Endothelial cell of umbilical vein (primary cell): ENCODE data around the gene OPCML. TPM values are rescaled to one million over a fixed set of nuclear protein-coding genes. Genes with fewer than 3 reads are reported as not detected.

Experiments
- BruUV-seq: library from RNA; stranded (reverse); fragments of 400-500 nt; replicated peaks from 2 replicates; lab custom pipeline; 2021; lab: Mats Ljungman, UMichigan
- CTCF ChIA-PET: fragments of 300-600, 350-600 bp; sonication (Branson Sonifier 250); formaldehyde crosslinking; loops from one replicate; lab custom pipeline; 2021; ENCODE audit warnings: antibody characterized with exemption, inconsistent platforms; lab: Charles Lee
- POLR2A ChIA-PET: fragments of 300-600, 350-600 bp; sonication (Branson Sonifier 250); formaldehyde crosslinking; loops from one replicate; lab custom pipeline; 2021; ENCODE audit warnings: antibody characterized with exemption, inconsistent platforms; lab: Charles Lee
- DNase-seq: peaks from one replicate; pipeline ENCODE4 v3.0.0-alpha.2; 2011; ENCODE audit warnings: low read depth, low spot score
- FAIRE-seq: peaks from 2 replicates; lab custom pipeline; 2011; peaks lifted over from hg19 to GRCh38; lab: Jason Lieb, UNC
- H2AFZ ChIP-seq: 2 replicates; pipeline ENCODE4 v1.6.0; 2012; ENCODE audit warnings: low read depth, low read length, control low read depth, inconsistent platforms
- H3K27ac ChIP-seq: 2 replicates; pipeline ENCODE4 v1.5.1; 2011; ENCODE audit warnings: low read depth, mild to moderate bottlenecking, control low read depth, low read length, moderate library complexity; ENCODE audit not compliant: insufficient read depth
- H3K27me3 ChIP-seq, 2 experiments: 2 replicates each; pipeline versions ENCODE4 v1.6.0 to v1.6.1; 2011; ENCODE audit warnings: low read length in 2 of 2, mixed read lengths in 1 of 2; ENCODE audit not compliant: control insufficient read depth in 2 of 2, insufficient read depth in 2 of 2
- H3K36me3 ChIP-seq, 2 experiments: 2 replicates in 1 of 2; 3 replicates in 1 of 2; pipeline ENCODE4 v1.5.1; 2011; ENCODE audit warnings: low read length in 2 of 2, mild to moderate bottlenecking in 1 of 2, moderate library complexity in 1 of 2; ENCODE audit not compliant: control insufficient read depth in 2 of 2, insufficient read depth in 2 of 2; ENCODE audit errors: extremely low read depth in 1 of 2
- H3K4me1 ChIP-seq: 3 replicates; pipeline ENCODE4 v1.5.1; 2011; ENCODE audit warnings: mild to moderate bottlenecking, low read length; ENCODE audit not compliant: control insufficient read depth, insufficient read depth; ENCODE audit errors: extremely low read depth
- H3K4me2 ChIP-seq: 2 replicates; pipeline ENCODE4 v1.6.1; 2011; ENCODE audit warnings: low read length, control low read depth, mixed read lengths; ENCODE audit not compliant: insufficient read depth
- H3K4me3 ChIP-seq, 3 experiments: fragments of 200-600 bp in 1 of 3; sonication (generic), shearing (Covaris generic) in 1 of 3; replicated peaks in 1 of 3; 2 replicates each; pipeline ENCODE4 v1.5.1; 2011 to 2016; ENCODE audit warnings: control low read depth in 3 of 3, low read length in 3 of 3, mild to moderate bottlenecking in 2 of 3, inconsistent platforms in 1 of 3, low read depth in 1 of 3, moderate library complexity in 1 of 3; ENCODE audit not compliant: insufficient read depth in 1 of 3
- H3K79me2 ChIP-seq: 2 replicates; pipeline ENCODE4 v1.6.0; 2012; ENCODE audit warnings: low read length, inconsistent platforms; ENCODE audit not compliant: control insufficient read depth, insufficient read depth
- H3K9ac ChIP-seq: replicated peaks from 2 replicates; pipeline ENCODE3; 2011; ENCODE audit warnings: low read length, control low read depth; ENCODE audit not compliant: insufficient read depth; ENCODE audit errors: extremely low read depth
- H3K9me1 ChIP-seq: replicated peaks from 3 replicates; pipeline ENCODE4 v1.6.0; 2011; ENCODE audit warnings: mild to moderate bottlenecking, low read length; ENCODE audit not compliant: control insufficient read depth, insufficient read depth; ENCODE audit errors: extremely low read depth
- H3K9me3 ChIP-seq: replicated peaks from 2 replicates; pipeline ENCODE4 v1.5.1; 2012; ENCODE audit warnings: low read length, inconsistent platforms; ENCODE audit not compliant: control insufficient read depth, insufficient read depth
- H4K20me1 ChIP-seq: replicated peaks from 2 replicates; pipeline ENCODE3; 2011; ENCODE audit warnings: mild to moderate bottlenecking, low read length; ENCODE audit not compliant: control insufficient read depth, insufficient read depth; ENCODE audit errors: extremely low read depth
- EZH2 ChIP-seq: IDR thresholded peaks from 2 replicates; pipeline ENCODE4 v1.6.1; 2012; ENCODE audit warnings: borderline replicate concordance, low read depth, mild to moderate bottlenecking, moderate library complexity, low read length, inconsistent platforms; ENCODE audit not compliant: severe bottlenecking
- FOS ChIP-seq: IDR thresholded peaks from 2 replicates; pipeline ENCODE4 v1.6.1; 2011; ENCODE audit warnings: mild to moderate bottlenecking, low read length, moderate library complexity, borderline replicate concordance; ENCODE audit not compliant: insufficient read depth
- GATA2 ChIP-seq: IDR thresholded peaks from 2 replicates; pipeline ENCODE4 v1.7.0; 2011; ENCODE audit warnings: low read depth, mild to moderate bottlenecking, moderate library complexity, mixed read lengths, low read length; ENCODE audit not compliant: insufficient read length, insufficient read depth
- JUN ChIP-seq: IDR thresholded peaks from 2 replicates; pipeline ENCODE4 v1.6.1; 2011; ENCODE audit warnings: borderline replicate concordance, low read depth; ENCODE audit not compliant: insufficient read length, insufficient read depth
- MYC ChIP-seq: IDR thresholded peaks from one replicate; pipeline ENCODE4 v1.6.1; 2011; ENCODE audit warnings: mild to moderate bottlenecking, low read depth, low read length
- POLR2A ChIP-seq: IDR thresholded peaks from 2 replicates; pipeline ENCODE4 v1.6.1; 2012; ENCODE audit warnings: low read depth, mild to moderate bottlenecking, control low read depth, low read length
- POLR2AphosphoS5 ChIP-seq: IDR thresholded peaks from 2 replicates; pipeline ENCODE4 v1.6.1; 2012; ENCODE audit warnings: low read depth, mild to moderate bottlenecking, control low read depth, low read length, moderate library complexity; ENCODE audit not compliant: insufficient read depth
- dilution Hi-C: fragments of 300-500 bp; cut with MboI; formaldehyde crosslinking; loops from one replicate; pipeline ENCODE4 v1.15.0; 2019; ENCODE audit warnings: low sequenced_read_pairs; ENCODE audit not compliant: extremely low pct_ligation_motif_present
- intact Hi-C: fragments of 100-400 bp; cut with micrococcal nuclease; formaldehyde crosslinking; loops from one replicate; pipeline ENCODE4 v1.10.0; 2022
- polyA plus RNA-seq, 4 experiments: library from polyadenylated mRNA; depleted of rRNA in 3 of 4; stranded (reverse) in 3 of 4; unstranded in 1 of 4; fragments of >200 nt; gene quantifications; 2 replicates each; pipeline versions ENCODE4 v1.2.1 to v1.2.3, GENCODE V29; 2011 to 2012; ENCODE audit warnings: missing spikeins in 1 of 4
- total RNA-seq: library from RNA; stranded (reverse); gene quantifications from 2 replicates; pipeline ENCODE4 v1.2.3, GENCODE V29; 2021
- TF ChIP-seq, protein P1 (sequence below): IDR thresholded peaks from 2 replicates; pipeline ENCODE4 v1.6.1; 2011; ENCODE audit not compliant: insufficient read depth, insufficient read length
- TF ChIP-seq, protein P2 (sequence below), 2 donors: IDR thresholded peaks; 1 replicate in 1 of 2; 2 replicates in 1 of 2; pipeline ENCODE4 v1.5.1; 2011; ENCODE audit warnings: low read length in 2 of 2, mild to moderate bottlenecking in 2 of 2, moderate library complexity in 2 of 2, control low read depth in 1 of 2, inconsistent platforms in 1 of 2, low read depth in 1 of 2; ENCODE audit not compliant: insufficient read depth in 1 of 2; ENCODE audit errors: extremely low read depth in 1 of 2

Gene OPCML
- total and polyA plus RNA-seq, 2 donors (not counting 3 experiments of a cell fraction or from before 2014, with no cell fraction given), result not detected

DNA sequence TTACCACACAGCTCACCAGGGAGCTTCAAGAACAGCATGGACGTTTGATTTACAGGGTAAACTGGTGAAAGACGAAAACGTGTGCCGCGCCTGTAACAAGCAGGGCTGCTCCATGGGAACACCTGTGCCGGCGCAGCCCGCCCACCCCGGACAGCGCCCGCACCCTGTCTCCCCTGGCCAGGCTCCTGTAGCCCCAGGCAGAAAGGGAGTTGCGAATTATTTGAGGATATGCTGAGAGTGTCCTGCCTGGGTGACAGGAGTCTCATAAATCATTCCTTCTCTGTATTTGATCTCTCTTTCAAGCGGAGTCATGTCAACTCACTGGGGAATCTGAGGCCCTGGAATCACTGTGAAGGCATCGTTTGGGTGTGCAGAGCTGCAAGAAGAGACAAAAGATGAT, 804.3 kb downstream of the OPCML start:
- Histone ChIP-seq H3K79me2 (no peaks in the 10 kb centered on the region), H4K20me1 (no peaks in the 10 kb centered on the region), H3K4me1 (no peaks in the 10 kb centered on the region), H3K27ac (no peak overlapping the region), H3K9ac (no peak overlapping the region), H3K9me1 (no peaks in the 10 kb centered on the region), H3K36me3 (no peaks in the 10 kb centered on the region), H3K27me3 (no peaks in the 10 kb centered on the region), H3K4me2 (no peak overlapping the region), H3K9me3 (peaks cover 3% of the 10 kb centered on the region), H3K4me3 (no peak overlapping the region), H2AFZ (no peak overlapping the region)
- no TSS peak for BruUV-seq
- ChIA-PET POLR2A (no interaction called here), CTCF (no interaction called here)
- intact Hi-C loops (no loop called here), dilution Hi-C loops (no loop called here)
- no peak for DNase-seq
- TF ChIP-seq JUN (no peak), POLR2A (no peak), FOS (no peak)
- TF ChIP-seq, protein P1, sequence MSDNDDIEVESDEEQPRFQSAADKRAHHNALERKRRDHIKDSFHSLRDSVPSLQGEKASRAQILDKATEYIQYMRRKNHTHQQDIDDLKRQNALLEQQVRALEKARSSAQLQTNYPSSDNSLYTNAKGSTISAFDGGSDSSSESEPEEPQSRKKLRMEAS, result no peak
- FAIRE-seq, result no peak

DNA sequence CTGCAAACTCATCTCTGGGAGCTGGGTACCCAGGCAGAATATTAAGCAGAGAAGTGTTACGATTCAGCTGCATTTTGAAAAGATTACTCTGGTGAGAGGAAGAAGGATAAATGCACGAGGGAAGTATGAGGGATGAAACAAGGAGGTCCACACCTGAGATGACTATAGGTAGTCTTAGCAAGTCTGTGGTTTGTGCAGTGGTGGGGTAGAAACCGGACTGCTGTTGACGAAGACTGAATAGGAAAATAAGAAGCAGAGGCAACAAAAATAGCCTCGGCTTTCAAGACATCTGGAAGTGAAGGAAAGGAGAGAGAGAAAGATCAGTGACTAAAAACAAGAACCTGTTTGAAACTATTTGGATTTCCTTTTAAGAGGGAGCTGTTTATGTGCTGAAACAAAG, 810.8 kb downstream of the OPCML start:
- ChIA-PET CTCF (no interaction called here), POLR2A (no interaction called here)
- Histone ChIP-seq H3K36me3 (no peaks in the 10 kb centered on the region), H3K27ac (no peak overlapping the region), H3K79me2 (no peaks in the 10 kb centered on the region), H3K4me3 (no peak overlapping the region), H3K9me3 (peaks cover 7% of the 10 kb centered on the region), H4K20me1 (no peaks in the 10 kb centered on the region), H3K4me1 (no peaks in the 10 kb centered on the region), H2AFZ (no peak overlapping the region), H3K4me2 (no peak overlapping the region), H3K9me1 (no peaks in the 10 kb centered on the region), H3K9ac (no peak overlapping the region), H3K27me3 (no peaks in the 10 kb centered on the region)
- BruUV-seq, result no TSS peak
- intact Hi-C loops (no loop called here), dilution Hi-C loops (no loop called here)
- DNase-seq (no peak), FAIRE-seq (no peak)
- TF ChIP-seq JUN (no peak), GATA2 (no peak), POLR2AphosphoS5 (no peak), EZH2 (no peak), POLR2A (no peak), MYC (no peak)
- TF ChIP-seq, protein P2, sequence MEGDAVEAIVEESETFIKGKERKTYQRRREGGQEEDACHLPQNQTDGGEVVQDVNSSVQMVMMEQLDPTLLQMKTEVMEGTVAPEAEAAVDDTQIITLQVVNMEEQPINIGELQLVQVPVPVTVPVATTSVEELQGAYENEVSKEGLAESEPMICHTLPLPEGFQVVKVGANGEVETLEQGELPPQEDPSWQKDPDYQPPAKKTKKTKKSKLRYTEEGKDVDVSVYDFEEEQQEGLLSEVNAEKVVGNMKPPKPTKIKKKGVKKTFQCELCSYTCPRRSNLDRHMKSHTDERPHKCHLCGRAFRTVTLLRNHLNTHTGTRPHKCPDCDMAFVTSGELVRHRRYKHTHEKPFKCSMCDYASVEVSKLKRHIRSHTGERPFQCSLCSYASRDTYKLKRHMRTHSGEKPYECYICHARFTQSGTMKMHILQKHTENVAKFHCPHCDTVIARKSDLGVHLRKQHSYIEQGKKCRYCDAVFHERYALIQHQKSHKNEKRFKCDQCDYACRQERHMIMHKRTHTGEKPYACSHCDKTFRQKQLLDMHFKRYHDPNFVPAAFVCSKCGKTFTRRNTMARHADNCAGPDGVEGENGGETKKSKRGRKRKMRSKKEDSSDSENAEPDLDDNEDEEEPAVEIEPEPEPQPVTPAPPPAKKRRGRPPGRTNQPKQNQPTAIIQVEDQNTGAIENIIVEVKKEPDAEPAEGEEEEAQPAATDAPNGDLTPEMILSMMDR (IDR thresholded peaks at IDR 0.05; ENCODE audit: extremely low read depth in 1 of 2, insufficient read depth in 1 of 2, low read depth in 1 of 2, low read length in 2 of 2), result no peak
- TF ChIP-seq, protein P1, result no peak
